BLaER1 (cell line): ENCODE measurements around the gene HDLBP.

Source experiments
- H3K27ac ChIP-seq: shearing (Covaris generic); formaldehyde crosslinking; 2 replicates; pipeline ENCODE4 v1.8.1; 2022
- H3K27me3 ChIP-seq: shearing (Covaris generic); formaldehyde crosslinking; 2 replicates; pipeline ENCODE4 v1.8.1; 2022
- H3K36me3 ChIP-seq: shearing (Covaris generic); formaldehyde crosslinking; 2 replicates; pipeline ENCODE4 v1.8.1; 2022
- H3K4me1 ChIP-seq: shearing (Covaris generic); formaldehyde crosslinking; 2 replicates; pipeline ENCODE4 v1.8.1; 2022
- H3K4me2 ChIP-seq: shearing (Covaris generic); formaldehyde crosslinking; 2 replicates; pipeline ENCODE4 v1.8.1; 2022
- H3K4me3 ChIP-seq: shearing (Covaris generic); formaldehyde crosslinking; 2 replicates; pipeline ENCODE4 v1.8.1; 2022
- H3K9ac ChIP-seq: shearing (Covaris generic); formaldehyde crosslinking; 2 replicates; pipeline ENCODE4 v1.8.1; 2022
- H3K9me3 ChIP-seq: shearing (Covaris generic); formaldehyde crosslinking; 2 replicates; pipeline ENCODE4 v1.8.1; 2022
- H4K20me1 ChIP-seq: shearing (Covaris generic); formaldehyde crosslinking; 2 replicates; pipeline ENCODE4 v1.8.1; 2022
- Cebpa-rat ChIP-seq: shearing (Covaris generic); IDR thresholded peaks from 2 replicates; pipeline ENCODE4 v1.8.1; 2022

The HDLBP gene

GRCh38 chr2:241315879-241316631 is 583 bp upstream of the HDLBP start, which contains the start of gene SEPTIN2:
SEPTIN2 (plus strand) TSS chr2:241315925; CDS start chr2:241324233, 8,308 bp downstream.
- peaks cover 52% of the 10 kb centered on the region for H4K20me1 ChIP-seq
- peak within 1 kb of the TSS; percentile 98 for H3K9ac ChIP-seq
- H3K4me1 ChIP-seq = peaks cover 75% of the 10 kb centered on the region
- H3K27ac ChIP-seq = peak within 1 kb of the TSS; percentile 99
- H3K27me3 ChIP-seq = no peaks in the 10 kb centered on the region
- H3K9me3 ChIP-seq = no peaks in the 10 kb centered on the region
- H3K4me2 ChIP-seq = peak within 1 kb of the TSS; percentile 81
- peaks cover 18% of the 10 kb centered on the region; the same call in 1 of the 2 replicates for H3K36me3 ChIP-seq
- H3K4me3 ChIP-seq = peak within 1 kb of the TSS; percentile 87
- TF ChIP-seq Cebpa-rat = no peak

- Histone ChIP-seq H3K4me1 (peaks cover 75% of the 10 kb centered on the region), H3K4me3 (peak overlapping the region; percentile 87)
These were observed 1.0 kb downstream of the HDLBP start for GRCh38 chr2:241314226-241315092.

GRCh38 chr2:241313543-241314095 is 1.9 kb downstream of the HDLBP start:
- Histone ChIP-seq H3K4me1 (peaks cover 75% of the 10 kb centered on the region), H4K20me1 (peaks cover 52% of the 10 kb centered on the region), H3K36me3 (peaks cover 6% of the 10 kb centered on the region; the same call in 1 of the 2 replicates), H3K4me2 (peak overlapping the region; percentile 81), H3K27ac (no peak overlapping the region), H3K4me3 (no peak overlapping the region), H3K9ac (no peak overlapping the region), H3K9me3 (no peaks in the 10 kb centered on the region), H3K27me3 (no peaks in the 10 kb centered on the region)
- no peak for TF ChIP-seq Cebpa-rat

More at GRCh38 chr2:241314226-241315092, 1.0 kb downstream of the HDLBP start:
- Histone ChIP-seq H3K27ac (peak overlapping the region; percentile 99), H3K36me3 (peaks cover 7% of the 10 kb centered on the region; the same call in 1 of the 2 replicates), H3K4me2 (peak overlapping the region; percentile 81), H3K27me3 (no peaks in the 10 kb centered on the region), H3K9me3 (no peaks in the 10 kb centered on the region), H4K20me1 (peaks cover 52% of the 10 kb centered on the region), H3K9ac (peak overlapping the region; percentile 98)
- TF ChIP-seq Cebpa-rat = no peak

- Histone ChIP-seq H3K4me2 (peak overlapping the region; percentile 78), H3K9ac (no peak overlapping the region), H3K27ac (no peak overlapping the region)
These were observed 3.4 kb downstream of the HDLBP start for GRCh38 chr2:241312082-241312481.

GRCh38 chr2:241310917-241311566 is 4.4 kb downstream of the HDLBP start:
- Histone ChIP-seq H3K4me2 (peak overlapping the region; percentile 78), H3K9ac (peak overlapping the region; percentile 60; the same call in 1 of the 2 replicates)
- TF ChIP-seq Cebpa-rat = no peak

More at GRCh38 chr2:241312082-241312481, 3.4 kb downstream of the HDLBP start:
- TF ChIP-seq Cebpa-rat = no peak
- no peaks in the 10 kb centered on the region for H3K9me3 ChIP-seq
- H3K4me3 ChIP-seq = no peak overlapping the region
- peaks cover 50% of the 10 kb centered on the region for H4K20me1 ChIP-seq
- H3K4me1 ChIP-seq = peaks cover 70% of the 10 kb centered on the region
- no peaks in the 10 kb centered on the region for H3K27me3 ChIP-seq
- 0 out of 2 replicates have a peak, but pooled peaks cover 3% of the 10 kb centered on the region for H3K36me3 ChIP-seq

GRCh38 chr2:241309684-241310117 is 5.8 kb downstream of the HDLBP start:
- Histone ChIP-seq H3K36me3 (0 out of 2 replicates have a peak, but pooled peaks cover 3% of the 10 kb centered on the region), H3K4me3 (no peak overlapping the region), H3K4me1 (peaks cover 92% of the 10 kb centered on the region), H3K9ac (peak overlapping the region; percentile 31; the same call in 1 of the 2 replicates), H3K27ac (peak overlapping the region; percentile 49), H3K4me2 (peak overlapping the region; percentile 78), H3K27me3 (no peaks in the 10 kb centered on the region), H4K20me1 (peaks cover 53% of the 10 kb centered on the region), H3K9me3 (no peaks in the 10 kb centered on the region)
- no peak for TF ChIP-seq Cebpa-rat

More at GRCh38 chr2:241310917-241311566, 4.4 kb downstream of the HDLBP start:
- Histone ChIP-seq H3K4me1 (peaks cover 79% of the 10 kb centered on the region), H3K27ac (peak overlapping the region; percentile 50; the same call in 1 of the 2 replicates), H3K36me3 (0 out of 2 replicates have a peak, but pooled peaks cover 3% of the 10 kb centered on the region), H3K4me3 (peak overlapping the region; percentile 31; the same call in 1 of the 2 replicates), H4K20me1 (peaks cover 41% of the 10 kb centered on the region), H3K9me3 (no peaks in the 10 kb centered on the region), H3K27me3 (no peaks in the 10 kb centered on the region)

GRCh38 chr2:241308832-241309500 is 6.5 kb downstream of the HDLBP start:
- peak overlapping the region; percentile 78 for H3K4me2 ChIP-seq

GRCh38 chr2:241308267-241308666 is 7.2 kb downstream of the HDLBP start:
- H4K20me1 ChIP-seq = peaks cover 67% of the 10 kb centered on the region
- TF ChIP-seq Cebpa-rat = no peak
- peaks cover 95% of the 10 kb centered on the region for H3K4me1 ChIP-seq
- H3K4me2 ChIP-seq = no peak overlapping the region
- H3K36me3 ChIP-seq = 0 out of 2 replicates have a peak, but pooled peaks cover 3% of the 10 kb centered on the region
- H3K4me3 ChIP-seq = no peak overlapping the region
- no peaks in the 10 kb centered on the region for H3K27me3 ChIP-seq
- H3K27ac ChIP-seq = no peak overlapping the region
- H3K9ac ChIP-seq = no peak overlapping the region
- no peaks in the 10 kb centered on the region for H3K9me3 ChIP-seq

More at GRCh38 chr2:241308832-241309500, 6.5 kb downstream of the HDLBP start:
- no peak overlapping the region for H3K4me3 ChIP-seq
- H3K9me3 ChIP-seq = no peaks in the 10 kb centered on the region
- peak overlapping the region; percentile 49; the same call in 1 of the 2 replicates for H3K27ac ChIP-seq
- H4K20me1 ChIP-seq = peaks cover 60% of the 10 kb centered on the region
- H3K36me3 ChIP-seq = 0 out of 2 replicates have a peak, but pooled peaks cover 3% of the 10 kb centered on the region
- H3K4me1 ChIP-seq = peaks cover 94% of the 10 kb centered on the region
- H3K9ac ChIP-seq = no peak overlapping the region
- no peak for TF ChIP-seq Cebpa-rat
- H3K27me3 ChIP-seq = no peaks in the 10 kb centered on the region
